Activated T-cell treated with anti-CD3 and anti-CD28 coated beads, Interleukin-2, amount 50 U/mL, for 48 hours (primary cell): ENCODE results near the gene SPATA20.

Experiments used
- DNase-seq, 2 experiments: peaks; one replicate each; pipeline ENCODE4 v3.0.0-alpha.2; 2020

The SPATA20 gene

DNA sequence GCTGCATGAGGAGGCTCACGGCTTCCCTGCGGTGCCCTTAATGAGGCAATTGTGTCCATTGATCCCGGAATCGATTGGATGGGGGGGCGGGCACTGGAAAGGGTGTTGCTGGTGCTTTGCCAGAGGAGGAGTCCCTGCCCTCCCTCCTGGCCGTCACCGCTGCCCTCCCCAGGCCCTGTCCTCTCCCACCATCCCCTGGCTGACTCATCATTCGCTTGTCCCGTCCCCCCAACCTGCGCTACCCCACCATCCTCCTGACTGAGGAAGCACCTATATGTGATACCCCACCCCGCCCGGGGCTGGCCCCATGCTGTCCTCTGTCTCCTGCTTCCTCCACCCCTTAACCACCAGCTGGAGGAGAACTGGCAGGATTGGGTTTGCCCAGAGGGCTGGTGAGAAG is 34.3 kb downstream of the SPATA20 start:
- DNase-seq = no peak

- DNase-seq = no peak
Measured at GRCh38 chr17:50582741-50583140, 35.8 kb downstream of the SPATA20 start.

DNA sequence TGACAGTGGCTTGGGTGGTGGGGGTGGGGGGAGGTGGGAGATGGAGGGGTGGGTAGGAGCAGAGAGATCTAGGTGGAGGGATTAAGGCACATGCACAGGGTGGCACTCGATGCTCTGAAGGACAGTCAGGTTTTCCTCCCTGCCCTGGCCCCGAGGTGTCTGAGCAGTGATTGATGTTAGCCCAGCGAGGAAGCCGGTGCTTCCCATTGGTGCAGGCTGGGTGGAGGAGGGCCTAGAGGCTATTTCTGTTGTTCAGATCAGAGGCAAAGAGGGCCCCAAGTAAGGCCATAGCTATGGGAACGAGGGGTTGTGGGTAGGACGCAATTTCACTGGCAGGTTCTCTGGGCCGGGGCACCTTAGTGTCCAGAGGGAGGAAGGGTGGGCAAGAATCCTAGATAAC is 36.7 kb downstream of the SPATA20 start:
- DNase-seq = no peak

DNA sequence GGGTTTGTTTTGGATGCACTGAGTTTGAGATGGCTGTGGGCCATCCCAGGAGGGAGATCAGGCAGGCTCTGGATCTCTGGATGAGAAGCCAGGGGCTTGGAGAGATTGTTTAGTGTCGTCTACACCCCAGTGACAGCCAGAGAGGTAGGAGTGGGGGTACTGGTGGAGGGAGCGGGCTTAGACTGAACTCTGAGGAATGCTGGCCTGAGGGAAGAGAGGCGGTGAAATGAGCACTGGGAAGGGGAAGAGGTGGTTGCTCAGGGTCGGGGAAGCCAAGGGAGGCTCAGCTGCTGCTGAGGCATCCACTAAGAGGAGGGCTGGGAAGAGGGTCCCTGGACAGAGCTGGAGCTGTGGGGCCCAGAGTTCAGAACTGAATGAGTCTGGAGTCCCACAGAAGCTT is 37.1 kb downstream of the SPATA20 start:
- no peak for DNase-seq

GRCh38 chr17:50584749-50585148 is 37.8 kb downstream of the SPATA20 start:
- DNase-seq = no peak

GRCh38 chr17:50585346-50585745 is 38.4 kb downstream of the SPATA20 start:
- DNase-seq = no peak

DNA sequence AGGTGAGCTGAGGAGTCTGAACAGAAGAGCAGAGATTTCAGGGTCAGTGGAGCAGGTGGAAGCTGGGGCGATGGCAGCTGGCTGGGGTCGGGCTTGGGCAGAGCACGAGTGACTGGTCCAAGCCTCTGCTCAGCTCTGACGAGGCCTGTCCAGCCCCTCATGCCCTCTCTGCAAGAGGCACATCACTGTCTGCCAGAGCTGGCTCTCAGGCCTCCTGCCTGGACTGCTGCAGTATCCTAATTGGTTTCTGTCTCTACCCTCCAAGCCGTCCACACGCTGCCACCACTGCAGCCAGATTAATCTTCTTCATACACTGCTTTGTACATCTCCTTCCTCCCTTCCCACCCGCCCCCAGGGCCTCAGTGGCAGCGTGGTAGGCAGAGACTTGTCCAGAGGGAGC is 38.9 kb downstream of the SPATA20 start:
- no peak for DNase-seq

GRCh38 chr17:50586421-50587247 is 39.7 kb downstream of the SPATA20 start:
- no peak for DNase-seq

DNA sequence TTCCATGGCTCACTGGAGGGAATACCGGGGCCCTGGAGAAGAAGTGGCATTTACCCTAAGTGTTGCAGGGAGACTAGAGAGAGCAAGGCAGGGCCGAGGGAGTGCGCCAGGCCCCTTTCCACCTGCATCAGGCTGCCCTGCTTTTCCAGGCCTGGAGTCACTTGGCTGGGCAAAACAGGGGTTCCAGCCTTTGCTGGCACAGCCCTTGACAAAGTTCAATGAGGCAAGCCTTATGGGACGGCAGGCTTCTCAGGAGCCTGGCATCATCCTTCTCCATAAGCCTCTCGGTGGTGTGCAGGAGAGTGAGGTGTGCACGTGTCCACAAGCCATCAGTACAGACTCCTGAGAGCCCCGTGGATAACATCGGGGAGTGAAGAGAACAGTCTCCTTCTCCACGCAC is 40.6 kb downstream of the SPATA20 start:
- DNase-seq = no peak

GRCh38 chr17:50588391-50589049 is 41.5 kb downstream of the SPATA20 start:
- DNase-seq = no peak

GRCh38 chr17:50589095-50589705 is 42.2 kb downstream of the SPATA20 start:
- DNase-seq = no peak

GRCh38 chr17:50590946-50591737 is 44.2 kb downstream of the SPATA20 start:
- DNase-seq = no peak

DNA sequence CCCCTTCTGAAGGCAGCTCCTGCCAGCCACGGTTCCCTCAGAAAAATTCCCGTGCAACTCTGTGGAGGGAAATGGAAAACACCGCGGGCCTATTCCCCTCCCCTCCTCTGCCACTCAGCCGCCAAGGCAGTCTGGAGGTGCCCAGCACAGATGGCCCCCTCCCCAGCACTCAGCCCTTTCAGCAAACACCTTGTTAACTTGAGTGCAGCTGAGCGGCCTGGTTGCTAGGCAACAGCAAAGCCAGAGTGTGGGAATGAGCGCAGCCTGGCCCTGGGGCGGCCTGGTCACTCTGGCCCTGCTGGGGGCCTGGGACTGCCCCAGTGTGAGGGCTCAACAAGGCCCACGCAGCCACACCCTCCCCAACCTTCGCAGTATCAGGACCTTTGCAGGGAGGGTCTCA is 46.3 kb downstream of the SPATA20 start:
- no peak for DNase-seq

DNA sequence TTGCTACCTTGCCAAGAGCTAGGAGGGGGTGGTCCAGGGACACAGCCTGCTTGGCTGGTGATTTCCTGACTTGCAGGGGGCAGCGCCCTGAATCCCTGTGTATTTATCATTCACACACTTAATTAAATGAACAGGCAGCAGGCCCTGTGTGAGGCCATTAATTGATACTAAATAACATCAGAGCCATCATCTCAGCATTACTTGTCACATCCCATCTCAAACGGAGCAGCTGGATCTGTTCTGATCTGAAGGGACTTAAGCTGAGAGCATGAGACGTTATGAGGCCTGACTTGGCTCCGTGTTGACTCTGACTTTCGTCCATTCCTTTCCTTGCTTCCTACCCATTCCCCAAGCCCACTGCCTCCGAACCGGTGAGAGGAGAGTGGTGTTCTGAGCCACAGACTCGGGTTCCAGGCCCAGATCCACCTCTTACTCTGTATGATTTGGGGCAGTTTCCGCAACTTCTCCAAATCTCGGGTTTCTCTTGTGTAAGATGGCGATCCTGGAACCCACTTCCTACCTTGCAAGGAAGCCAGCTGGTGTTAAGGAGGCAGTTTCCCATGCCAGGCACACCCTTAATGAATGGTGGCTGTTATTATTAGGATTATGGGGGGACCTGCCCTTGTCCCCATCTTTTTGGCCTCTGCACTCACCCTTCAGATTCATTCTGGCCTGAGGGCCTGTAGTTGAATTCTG is 47.3 kb downstream of the SPATA20 start:
- DNase-seq = no peak

DNA sequence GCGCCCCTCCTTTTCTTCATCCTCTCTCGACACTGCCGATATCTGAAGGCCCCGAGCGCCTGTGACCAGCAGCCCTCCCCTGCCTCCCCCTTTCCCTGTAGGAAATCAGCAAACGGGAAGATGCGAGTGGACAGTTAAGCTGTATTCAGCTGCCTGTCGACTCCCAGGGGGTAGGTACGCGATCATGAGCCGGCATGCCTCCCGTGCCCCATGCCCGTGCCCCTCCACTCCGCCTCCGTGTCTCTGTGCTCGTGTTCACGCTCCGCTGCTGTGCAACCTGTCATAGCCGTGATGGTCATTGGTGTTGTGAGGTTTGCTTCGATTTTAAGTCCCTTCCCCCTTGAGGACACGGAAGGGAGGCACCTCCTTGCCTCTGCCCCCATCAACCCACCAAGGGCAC is 47.9 kb downstream of the SPATA20 start:
- DNase-seq = no peak

DNA sequence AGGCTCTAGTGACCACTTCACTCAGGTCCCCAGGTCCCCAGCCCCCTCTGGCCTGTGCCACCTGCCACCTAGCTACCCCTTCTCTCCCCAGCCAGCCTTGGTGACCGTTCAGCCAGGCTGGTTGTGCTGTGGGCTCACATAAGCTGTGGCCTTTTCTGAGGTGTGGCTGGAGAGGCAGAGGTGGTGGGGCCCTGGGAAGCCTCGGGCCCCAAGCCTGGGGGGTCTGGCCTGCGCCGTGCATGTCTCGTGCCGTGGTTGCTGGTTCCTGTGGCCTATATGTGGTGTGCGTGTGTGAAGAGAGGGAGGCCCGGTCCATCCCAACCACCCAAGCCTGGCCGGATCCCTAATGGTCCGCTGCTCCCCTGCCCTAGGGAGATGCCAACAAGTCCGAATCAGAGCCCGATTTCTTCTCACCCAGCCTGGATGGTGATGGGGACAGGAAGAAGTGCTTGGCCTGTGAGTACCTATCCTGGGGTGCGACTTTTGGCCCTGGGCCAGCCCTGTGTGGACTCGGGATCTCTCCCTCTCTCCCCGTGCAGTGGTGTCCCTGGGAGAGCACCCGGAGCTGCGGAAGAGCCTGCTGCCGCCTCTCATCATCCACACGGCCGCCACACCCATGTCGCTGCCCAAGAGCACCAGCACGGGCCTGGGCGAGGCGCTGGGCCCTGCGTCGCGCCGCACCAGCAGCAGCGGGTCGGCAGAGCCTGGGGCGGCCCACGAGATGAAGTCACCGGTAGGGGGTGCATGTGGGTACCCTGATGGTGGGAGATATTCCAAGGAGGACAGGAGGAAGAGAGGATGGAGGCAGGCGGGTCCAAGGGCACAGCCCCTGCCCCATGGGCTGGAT is 49.4 kb downstream of the SPATA20 start:
- DNase-seq = no peak

DNA sequence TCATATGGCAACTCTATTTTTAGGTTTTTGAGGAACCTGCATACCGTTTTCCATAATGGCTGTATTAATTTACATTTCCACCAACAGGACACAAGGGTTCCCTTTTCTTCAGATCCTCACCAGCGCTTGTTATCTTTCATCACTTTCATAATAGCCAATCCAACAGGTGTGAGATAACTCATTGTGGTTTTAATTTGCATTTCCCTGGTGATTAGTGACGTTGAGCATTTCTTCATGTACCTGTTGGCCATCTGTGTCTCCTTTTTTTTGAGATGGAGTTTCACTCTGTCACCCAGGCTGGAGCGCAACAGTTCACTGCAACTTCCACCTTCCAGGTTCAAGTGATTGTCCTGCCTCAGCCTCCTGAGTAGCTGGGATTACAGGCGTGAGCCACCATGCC is 51.5 kb downstream of the SPATA20 start:
- DNase-seq = no peak

GRCh38 chr17:50599606-50600005 is 52.6 kb downstream of the SPATA20 start:
- no peak for DNase-seq

DNA sequence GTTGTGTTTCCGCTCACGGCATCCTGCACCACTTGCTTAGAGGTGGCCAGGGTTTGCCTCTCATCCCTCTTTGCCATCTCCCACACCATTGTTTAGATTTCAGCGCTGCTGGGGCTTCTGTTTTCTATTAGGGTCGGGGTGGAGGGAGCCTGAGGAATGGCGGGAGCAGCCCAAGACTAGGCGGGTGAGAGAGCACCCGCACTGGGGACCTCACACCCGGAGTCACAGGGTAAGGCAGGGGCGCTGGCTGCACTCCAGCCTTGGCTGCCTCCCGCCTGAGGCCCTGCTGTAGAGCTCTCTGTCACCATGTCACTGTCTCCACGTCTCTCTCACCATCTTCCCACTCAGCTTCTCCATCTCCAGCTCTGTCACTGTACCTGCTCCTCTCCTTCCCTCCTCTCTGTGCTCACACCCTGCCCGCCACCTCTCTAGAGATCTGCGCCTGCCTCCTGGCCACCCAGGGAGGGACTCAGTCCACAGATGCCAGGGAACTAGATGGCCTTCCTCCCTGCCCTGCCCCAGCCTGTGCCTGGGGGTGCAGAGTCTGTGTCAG is 54.9 kb downstream of the SPATA20 start:
- no peak for DNase-seq

DNA sequence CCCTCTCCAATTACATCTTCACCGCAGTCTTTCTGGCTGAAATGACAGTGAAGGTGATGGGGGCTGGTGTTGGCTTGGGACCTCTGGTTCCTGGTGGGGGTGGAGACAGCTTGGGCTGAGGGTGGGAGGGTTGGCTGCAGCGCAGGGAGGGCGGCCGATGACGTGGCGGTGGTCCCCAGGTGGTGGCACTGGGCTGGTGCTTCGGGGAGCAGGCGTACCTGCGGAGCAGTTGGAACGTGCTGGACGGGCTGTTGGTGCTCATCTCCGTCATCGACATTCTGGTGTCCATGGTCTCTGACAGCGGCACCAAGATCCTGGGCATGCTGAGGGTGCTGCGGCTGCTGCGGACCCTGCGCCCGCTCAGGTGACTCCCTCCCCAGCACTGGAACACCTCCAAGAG is 55.9 kb downstream of the SPATA20 start:
- no peak for DNase-seq

DNA sequence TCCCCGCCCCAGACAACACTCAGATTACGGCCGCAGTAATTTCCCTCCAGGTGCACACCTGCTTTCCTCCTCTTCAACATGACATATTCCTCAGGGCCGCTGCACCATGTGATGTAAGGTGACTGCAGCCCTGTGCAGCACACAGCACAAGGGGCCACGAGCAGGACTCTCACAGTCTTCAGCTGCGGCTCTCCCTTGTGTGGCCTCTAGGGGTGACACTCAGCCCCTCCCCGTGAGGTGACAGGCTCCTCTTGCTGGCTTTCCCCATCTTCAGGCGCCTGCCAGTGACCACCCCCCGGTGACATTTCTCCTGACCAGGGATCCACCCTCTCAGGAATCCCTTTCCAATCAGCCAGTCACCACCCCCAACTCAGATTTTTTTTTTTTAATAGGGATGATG is 56.4 kb downstream of the SPATA20 start:
- DNase-seq = no peak
